GM18511 (cell line): ENCODE results near the gene TMEM258.
A peak's percentile ranks its signal among the peaks of the same experiment; 100 is the strongest.

Experiments used
- ATAC-seq: cut with Tn5 transposase; IDR thresholded peaks from one replicate; pipeline ENCODE4 v1.9.1; 2021; ENCODE audit warnings: mild to moderate bottlenecking, moderate library complexity; ENCODE audit not compliant: unreplicated experiment

TMEM258 gene

DNA sequence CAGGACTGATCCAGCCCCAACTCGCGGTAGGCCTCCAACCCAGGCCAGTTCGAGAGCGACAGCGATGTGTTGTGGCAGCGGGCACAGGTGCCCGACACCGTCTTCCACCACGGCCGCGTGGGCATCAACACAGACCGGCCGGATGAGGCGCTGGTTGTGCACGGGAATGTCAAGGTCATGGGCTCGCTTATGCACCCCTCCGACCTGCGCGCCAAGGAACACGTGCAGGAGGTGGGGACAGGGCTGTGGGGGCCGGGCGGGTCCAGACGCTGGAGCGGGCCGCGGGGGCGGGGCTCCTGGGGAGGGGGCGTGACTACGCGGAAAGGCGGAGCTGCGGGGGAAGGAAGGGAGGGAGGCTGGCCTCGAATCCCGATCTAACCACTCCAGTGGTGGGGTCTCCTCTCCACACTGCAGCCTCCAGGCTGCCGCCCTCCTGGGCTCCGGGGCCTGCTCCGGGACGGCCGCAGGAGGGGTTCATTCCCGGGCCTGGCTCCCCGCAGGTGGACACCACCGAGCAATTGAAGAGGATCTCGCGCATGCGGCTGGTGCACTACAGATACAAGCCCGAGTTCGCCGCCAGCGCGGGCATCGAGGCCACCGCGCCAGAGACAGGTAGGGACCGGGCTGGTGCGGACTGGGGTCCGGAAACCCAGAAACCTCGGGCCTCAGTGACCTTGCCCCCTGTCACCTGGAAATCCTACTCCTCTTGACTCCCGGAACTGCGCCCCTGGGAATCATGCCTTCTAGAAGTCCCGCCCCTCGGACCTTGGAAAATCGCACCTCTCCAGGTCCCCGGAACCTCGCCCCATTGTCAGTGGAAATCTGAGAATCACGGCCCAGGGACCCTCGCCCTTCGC, 14.9 kb downstream of the TMEM258 start:
- no peak for ATAC-seq

DNA sequence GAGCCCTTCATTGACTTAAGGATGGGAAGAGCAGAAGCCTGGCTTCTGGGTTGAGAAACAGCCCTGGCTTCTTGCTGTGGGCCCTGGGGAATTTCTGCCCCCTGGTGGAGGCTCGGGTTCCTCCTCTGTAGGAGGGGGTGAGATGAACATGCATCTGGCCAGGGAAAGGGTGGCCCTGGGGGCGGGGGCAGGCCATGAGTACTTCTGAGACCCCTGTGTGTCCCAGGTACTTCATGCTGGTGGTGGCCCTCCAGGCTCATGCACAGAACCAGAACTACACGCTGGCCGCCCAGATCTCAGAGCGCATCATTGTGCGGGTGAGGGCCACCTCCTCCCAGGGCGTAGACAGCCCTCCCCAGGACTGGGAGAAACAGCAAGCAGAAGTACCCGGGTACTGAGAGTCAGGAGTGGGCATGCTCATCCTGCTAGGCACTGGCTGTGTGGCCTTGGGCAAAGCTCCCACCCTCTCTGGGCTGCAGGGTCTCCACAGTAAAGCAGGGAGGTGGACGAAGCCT, 15.8 kb downstream of the TMEM258 start:
- ATAC-seq = peak; percentile 66

DNA sequence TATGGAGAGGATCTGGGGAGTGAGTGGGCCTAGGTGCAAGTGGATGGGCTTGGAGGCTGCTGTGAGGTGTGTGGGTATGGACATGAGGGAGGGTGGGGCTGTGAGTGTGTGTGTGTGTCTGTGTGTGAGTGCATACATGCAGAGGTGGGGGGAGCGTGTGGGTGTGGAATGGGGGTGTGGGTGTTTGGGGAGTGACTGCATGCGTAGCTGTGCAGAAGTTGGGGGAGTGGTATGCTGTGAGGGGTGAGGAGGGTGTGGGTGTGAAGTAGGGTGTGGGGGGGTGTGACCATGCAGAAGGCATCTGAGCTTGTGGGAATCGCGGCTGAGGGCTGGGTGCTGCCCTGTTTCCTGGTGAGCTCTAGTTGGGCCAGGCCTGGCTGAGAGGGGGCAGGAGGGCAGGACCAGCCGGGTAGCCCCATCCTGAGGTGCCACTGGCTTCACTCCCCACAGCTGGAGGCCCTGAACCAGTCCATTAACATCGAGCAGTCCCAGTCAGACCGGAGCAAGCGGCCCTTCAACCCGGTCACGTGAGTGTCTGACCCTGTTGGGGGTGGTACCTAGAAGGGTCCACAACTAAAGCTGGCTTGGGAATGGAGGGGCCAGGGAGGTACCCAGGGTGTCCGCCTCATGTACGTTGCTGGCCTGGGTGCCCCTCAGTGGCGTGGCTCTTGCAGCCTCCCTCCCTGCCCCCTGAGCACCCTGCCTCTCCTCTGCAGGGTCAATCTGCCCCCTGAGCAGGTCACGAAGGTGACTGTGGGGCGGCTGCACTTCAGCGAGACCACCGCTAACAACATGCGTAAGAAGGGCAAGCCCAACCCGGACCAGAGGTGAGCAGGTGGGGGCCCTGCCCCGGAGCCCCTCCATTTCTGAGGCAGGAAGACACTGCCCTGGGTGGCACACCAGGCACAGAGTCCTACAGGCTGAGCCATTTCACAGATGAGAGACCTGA, 16.5 kb downstream of the TMEM258 start:
- no peak for ATAC-seq

DNA sequence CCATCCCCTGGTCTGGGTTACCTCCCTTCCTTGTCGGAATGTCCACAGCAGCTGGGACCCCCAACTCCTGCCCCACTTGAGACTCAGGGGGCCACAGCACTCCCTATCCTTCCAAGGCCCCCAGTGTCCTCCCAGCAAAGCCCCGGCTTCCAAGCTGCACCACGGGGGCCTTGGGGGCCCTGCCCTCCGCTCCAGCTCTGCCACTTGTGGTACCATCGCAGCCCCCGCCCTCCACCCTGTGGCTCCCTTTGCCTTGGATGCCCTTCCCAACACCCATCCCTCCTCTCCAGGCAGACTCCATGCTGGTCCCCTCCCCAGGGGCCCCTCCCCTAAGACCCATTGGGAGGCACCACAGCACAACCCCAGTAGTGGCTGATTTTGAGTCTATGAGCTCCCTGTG, 17.3 kb downstream of the TMEM258 start:
- ATAC-seq = no peak

DNA sequence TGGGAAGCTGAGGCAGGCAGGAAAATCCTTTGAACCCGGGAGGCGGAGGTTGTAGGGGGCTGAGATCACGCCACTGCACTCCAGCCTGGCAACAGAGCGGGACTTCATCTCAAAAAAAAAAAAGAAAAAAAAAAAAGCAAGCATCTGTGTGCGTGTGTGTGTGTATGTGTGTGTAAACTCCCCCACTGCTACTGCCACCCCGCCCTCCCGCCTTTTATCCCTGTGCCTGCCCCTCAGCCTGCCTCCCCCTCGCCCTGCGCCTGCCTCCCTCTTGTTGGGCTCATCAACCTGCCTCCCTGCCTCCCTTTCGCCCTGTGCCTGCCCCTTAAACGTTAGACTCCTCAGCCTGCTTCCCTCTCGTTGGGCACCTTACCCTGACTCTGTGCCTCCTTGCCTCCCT, 18.0 kb downstream of the TMEM258 start:
- no peak for ATAC-seq

DNA sequence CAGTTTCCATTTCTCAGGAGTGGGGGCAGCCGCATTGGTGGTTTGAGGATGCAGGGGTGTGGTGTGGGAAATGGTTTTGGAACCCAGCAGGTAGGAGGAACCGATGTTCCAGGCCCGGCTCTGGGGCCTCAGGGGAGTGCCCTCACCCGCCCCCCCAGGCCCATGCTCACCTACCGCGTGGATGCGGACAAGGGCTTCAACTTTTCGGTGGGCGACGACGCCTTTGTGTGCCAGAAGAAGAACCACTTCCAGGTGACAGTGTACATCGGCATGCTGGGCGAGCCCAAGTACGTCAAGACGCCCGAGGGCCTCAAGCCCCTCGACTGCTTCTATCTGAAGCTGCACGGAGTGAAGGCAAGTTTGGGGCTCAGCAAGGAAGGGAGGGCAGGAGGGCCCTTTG, 18.6 kb downstream of the TMEM258 start:
- no peak for ATAC-seq

DNA sequence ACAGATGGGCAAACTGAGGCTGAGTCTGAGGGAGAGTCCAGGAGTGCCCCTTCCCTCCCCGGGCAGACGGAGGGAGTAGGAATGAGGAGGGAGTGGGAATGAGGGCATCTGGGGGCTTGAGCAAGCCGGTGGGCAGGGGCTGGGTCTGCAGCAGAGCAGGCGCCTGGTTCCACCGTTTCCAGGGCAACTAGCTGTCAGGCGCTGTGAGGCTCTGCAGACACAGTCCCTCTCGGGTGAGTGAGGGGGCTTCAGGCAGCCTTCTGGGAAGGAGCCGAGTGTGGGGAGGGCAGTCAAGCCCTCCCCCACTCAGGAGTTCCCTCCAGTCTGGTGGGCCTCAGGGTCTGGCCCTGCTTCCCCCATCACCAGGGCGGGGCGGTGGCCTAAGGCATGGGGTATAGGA, 19.0 kb downstream of the TMEM258 start:
- ATAC-seq = no peak

GRCh38 chr11:61771985-61772455, 20.4 kb downstream of the TMEM258 start:
- ATAC-seq = no peak

GRCh38 chr11:61771195-61771894, 21.1 kb downstream of the TMEM258 start:
- ATAC-seq = no peak

DNA sequence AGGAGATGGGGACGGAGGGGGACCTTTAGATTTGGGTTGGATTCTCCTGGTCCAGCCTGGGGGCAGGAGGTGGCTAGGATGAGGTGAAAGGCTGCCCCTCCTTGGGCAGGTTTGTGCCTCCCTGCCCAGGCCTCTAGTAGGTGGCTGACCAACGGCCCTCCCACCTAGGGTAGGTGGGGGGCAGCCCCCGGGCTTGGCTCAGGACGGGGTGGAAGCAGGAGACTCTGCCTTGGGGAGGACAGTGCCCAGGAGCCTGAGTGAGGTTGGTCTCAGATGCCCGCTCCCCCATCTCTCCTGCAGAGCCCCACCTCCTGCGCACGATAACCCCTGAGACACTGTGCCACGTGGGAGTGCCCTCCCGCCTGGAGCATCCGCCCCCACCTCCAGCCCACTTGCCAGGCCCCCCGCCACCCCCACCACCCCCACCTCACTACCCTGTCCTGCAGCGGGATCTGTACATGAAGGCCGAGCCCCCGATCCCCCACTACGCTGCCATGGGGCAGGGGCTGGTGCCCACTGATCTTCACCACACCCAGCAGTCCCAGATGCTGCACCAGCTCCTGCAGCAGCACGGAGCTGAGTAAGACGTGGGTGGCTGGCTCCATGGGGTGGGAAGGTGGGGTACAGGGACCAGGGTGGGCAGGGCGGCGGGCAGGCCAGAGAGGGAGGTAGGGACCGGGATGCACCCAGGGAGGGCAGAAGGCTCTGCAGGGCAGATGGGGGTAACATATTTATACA, 22.3 kb downstream of the TMEM258 start:
- no peak for ATAC-seq

- ATAC-seq = no peak
Observed at GRCh38 chr11:61769169-61769920, 23.1 kb downstream of the TMEM258 start.

DNA sequence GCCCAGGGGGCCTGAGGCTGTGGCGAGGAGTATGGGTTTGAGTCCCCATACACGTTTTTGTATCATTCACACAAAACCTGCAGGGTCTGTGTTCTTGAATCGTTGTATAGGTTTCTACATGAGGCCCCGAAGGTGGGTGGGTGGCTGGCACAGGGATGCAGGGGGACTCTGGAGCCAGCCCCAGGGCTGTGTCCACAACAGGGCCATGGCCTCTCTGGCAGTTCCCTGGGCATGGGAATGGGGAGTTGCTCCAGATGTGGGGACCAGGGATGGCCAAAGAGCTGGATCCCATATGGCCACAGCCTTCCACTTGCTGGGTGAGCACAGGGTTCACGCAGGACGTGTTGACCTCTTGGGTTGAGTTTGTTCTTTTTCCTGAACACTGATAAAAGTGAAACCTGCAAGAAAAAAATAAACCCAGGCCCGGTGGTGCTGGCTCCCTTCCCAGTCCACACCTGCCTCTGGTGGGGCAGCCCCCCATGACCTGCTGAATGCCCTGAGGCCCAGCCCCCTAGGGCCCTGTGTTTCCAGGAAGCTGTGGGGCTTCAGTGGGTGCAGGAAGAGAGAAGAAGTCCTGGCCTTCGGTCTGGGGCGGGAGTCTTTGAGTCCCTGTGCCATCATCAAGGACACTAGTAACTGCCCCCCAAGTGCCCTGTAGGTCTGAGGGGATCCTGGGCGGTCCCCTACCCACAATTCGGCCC, 23.9 kb downstream of the TMEM258 start:
- ATAC-seq = no peak

DNA sequence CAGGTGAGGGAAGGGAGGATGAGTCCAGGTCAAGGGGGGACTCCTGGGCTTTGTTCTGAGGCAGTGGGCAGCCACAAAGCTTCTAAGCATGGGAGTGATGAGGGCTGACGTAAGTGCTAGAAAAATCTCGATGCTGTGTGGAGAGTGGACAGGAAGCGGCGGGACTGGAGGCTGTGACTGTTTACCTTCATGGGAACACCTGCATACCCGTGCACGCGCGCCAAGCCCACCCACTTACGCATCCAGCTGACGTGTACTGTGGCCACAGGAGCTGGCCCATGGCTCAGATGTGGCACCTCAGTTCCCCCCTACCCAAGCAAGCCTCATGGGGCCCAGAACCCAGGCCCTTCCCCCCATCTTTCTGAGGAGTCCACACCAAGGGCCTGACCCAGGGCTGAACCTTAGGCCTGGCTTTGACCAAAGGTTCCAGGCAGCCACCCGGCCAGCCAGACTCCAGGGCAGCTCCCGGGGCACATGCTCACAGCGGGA, 26.0 kb downstream of the TMEM258 start:
- no peak for ATAC-seq

GRCh38 chr11:61765550-61766253, 26.7 kb downstream of the TMEM258 start:
- ATAC-seq = no peak

DNA sequence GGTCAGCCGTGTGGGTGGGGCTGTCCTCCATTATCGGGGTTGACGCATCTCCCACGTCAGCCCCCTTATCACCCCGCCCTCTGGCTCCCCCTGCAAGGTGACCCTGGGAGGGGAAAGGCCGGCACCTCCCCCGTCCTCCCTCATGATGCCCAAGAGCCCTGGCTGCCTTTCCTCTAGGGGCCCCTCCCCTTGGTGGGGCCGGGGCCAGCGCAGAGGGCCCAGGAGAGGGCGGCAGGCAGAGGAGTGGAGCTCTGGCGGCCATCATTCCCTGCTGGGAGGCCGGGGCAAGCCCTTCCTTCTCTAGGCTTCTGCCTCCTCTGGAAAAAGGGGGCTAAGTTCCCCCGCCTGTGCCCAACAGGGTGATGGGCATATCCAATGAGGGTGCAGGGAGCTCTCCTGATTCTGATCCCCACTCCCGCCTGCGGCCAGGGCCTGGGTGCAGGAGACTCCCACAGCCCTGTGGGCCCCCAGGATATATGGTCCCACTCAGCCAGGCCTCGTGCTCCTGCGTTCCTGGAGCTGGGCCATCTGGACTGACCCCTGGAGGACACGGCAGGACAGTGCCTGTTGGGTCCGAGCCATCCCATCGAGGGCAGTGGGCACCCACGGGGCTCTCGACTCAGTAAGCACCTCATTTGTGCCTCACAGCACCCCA, 27.7 kb downstream of the TMEM258 start:
- ATAC-seq = no peak

DNA sequence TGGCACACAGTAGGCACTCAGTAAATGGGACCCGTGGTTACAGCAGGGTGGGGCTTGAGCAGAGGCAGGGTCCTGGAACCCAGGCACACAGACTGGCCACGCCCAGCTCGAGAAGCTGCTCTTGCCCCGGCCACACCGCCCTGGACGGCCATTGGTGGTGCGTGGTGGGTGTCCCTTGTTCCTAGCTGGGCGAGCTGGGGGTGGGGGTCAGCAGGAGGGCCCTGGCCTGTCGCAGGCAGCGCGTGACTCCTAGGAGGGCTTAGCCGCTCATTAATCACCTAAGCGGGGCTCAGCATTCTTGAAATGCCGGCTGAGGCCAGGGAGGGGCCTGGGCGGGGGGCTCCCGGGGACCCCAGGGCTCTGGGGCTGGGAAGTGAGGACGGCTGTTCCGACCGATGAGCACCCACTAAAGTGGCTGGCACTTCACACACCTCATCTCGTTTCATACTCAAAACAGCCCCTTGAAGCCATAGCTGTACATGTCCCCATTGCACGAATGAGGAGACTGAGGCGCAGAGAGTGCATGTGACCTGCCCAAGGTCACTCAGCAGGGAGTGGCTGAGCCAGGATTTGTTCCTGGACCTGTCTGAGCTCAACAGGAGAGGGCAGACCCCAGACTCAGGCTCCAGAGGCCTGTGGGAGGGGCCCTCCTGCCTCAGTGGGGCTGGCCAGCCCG, 28.3 kb downstream of the TMEM258 start:
- no peak for ATAC-seq

GRCh38 chr11:61762798-61763197, 29.6 kb downstream of the TMEM258 start:
- no peak for ATAC-seq
